ENCODE measurements around the gene MYCT1.

- TF ChIP-seq EZH2 (IDR thresholded peaks at IDR 0.05; ENCODE audit: low read length), result no peak
- TF ChIP-seq CTCF (optimal IDR thresholded peaks at IDR 0.05 in 1 of 3, IDR thresholded peaks at IDR 0.05 in 1 of 3, conservative IDR thresholded peaks at IDR 0.05 in 1 of 3; ENCODE audit: extremely low read depth in 1 of 3, insufficient read depth in 2 of 3, low read length in 3 of 3), result no peak
Measured at GRCh38 chr6:152748843-152749242, 51.1 kb downstream of the MYCT1 start.
